Rectal smooth muscle tissue (tissue), 1 donor: ENCODE measurements around the gene SCARF2.
"Not testable (repeated sequence)": the region's sequence is repeated elsewhere in the genome, so short reads cannot be mapped to it uniquely, and the experiment has no call there.

Experiments used
- H3K27ac ChIP-seq: one replicate; pipeline ENCODE4 v1.7.0; 2013; ENCODE audit warnings: low read depth, low read length, inconsistent platforms
- H3K27me3 ChIP-seq: one replicate; pipeline ENCODE4 v1.7.0; 2013; ENCODE audit warnings: low read length; ENCODE audit not compliant: control insufficient read depth, insufficient read depth
- H3K36me3 ChIP-seq: one replicate; pipeline ENCODE4 v1.7.0; 2013; ENCODE audit warnings: low read length; ENCODE audit not compliant: control insufficient read depth, insufficient read depth
- H3K4me1 ChIP-seq: one replicate; pipeline ENCODE4 v1.7.0; 2013; ENCODE audit warnings: low read length; ENCODE audit not compliant: control insufficient read depth, insufficient read depth
- H3K4me3 ChIP-seq: one replicate; pipeline ENCODE4 v1.7.0; 2013; ENCODE audit warnings: low read length
- H3K9ac ChIP-seq: one replicate; pipeline ENCODE4 v1.7.0; 2013; ENCODE audit warnings: low read length

Gene SCARF2

GRCh38 chr22:20384171-20384570 lies 53.5 kb downstream of the SCARF2 start:
- H3K9ac ChIP-seq: no peak overlapping the region
- no peaks in the 10 kb centered on the region for H3K27me3 ChIP-seq
- no peaks in the 10 kb centered on the region for H3K36me3 ChIP-seq
- no peak overlapping the region for H3K27ac ChIP-seq
- no peaks in the 10 kb centered on the region for H3K4me1 ChIP-seq
- H3K4me3 ChIP-seq: no peak overlapping the region

- Histone ChIP-seq H3K27me3 (no peaks in the 10 kb centered on the region), H3K36me3 (no peaks in the 10 kb centered on the region), H3K4me3 (no peak overlapping the region), H3K4me1 (no peaks in the 10 kb centered on the region), H3K27ac (no peak overlapping the region), H3K9ac (no peak overlapping the region)
These were observed 54.1 kb downstream of the SCARF2 start for GRCh38 chr22:20383538-20383937.

- no peaks in the 10 kb centered on the region for H3K36me3 ChIP-seq
- no peaks in the 10 kb centered on the region for H3K4me1 ChIP-seq
- no peak overlapping the region for H3K9ac ChIP-seq
- H3K27me3 ChIP-seq: no peaks in the 10 kb centered on the region
- H3K4me3 ChIP-seq: no peak overlapping the region
- no peak overlapping the region for H3K27ac ChIP-seq
These were observed 57.1 kb downstream of the SCARF2 start for GRCh38 chr22:20380486-20380885.

GRCh38 chr22:20378684-20379083 lies 58.9 kb downstream of the SCARF2 start:
- H3K36me3 ChIP-seq, H3K9ac ChIP-seq, H3K4me3 ChIP-seq, H3K4me1 ChIP-seq, H3K27me3 ChIP-seq, H3K27ac ChIP-seq: not testable (repeated sequence)

GRCh38 chr22:20378110-20378509 lies 59.5 kb downstream of the SCARF2 start:
- no peak overlapping the region for H3K27ac ChIP-seq
- H3K27me3 ChIP-seq: no peaks in the 10 kb centered on the region
- H3K4me1 ChIP-seq: no peaks in the 10 kb centered on the region
- H3K36me3 ChIP-seq: no peaks in the 10 kb centered on the region
- H3K4me3 ChIP-seq: no peak overlapping the region
- H3K9ac ChIP-seq: no peak overlapping the region

GRCh38 chr22:20376983-20377382 lies 60.6 kb downstream of the SCARF2 start:
- H3K4me1 ChIP-seq, H3K27ac ChIP-seq, H3K27me3 ChIP-seq, H3K36me3 ChIP-seq, H3K4me3 ChIP-seq, H3K9ac ChIP-seq: not testable (repeated sequence)

GRCh38 chr22:20376281-20376680 lies 61.3 kb downstream of the SCARF2 start:
- not testable (repeated sequence) for H3K27me3 ChIP-seq, H3K27ac ChIP-seq, H3K36me3 ChIP-seq, H3K4me3 ChIP-seq, H3K4me1 ChIP-seq, H3K9ac ChIP-seq
